ENCODE measurements around the gene CD209.

The CD209 gene

GRCh38 chr19:7729211-7729610, 18.1 kb downstream of the CD209 start:
- H3K4me3 ChIP-seq (ENCODE audit: low read length in 2 of 2) = no peak overlapping the region
- peaks cover 26 to 37% of the 10 kb centered on the region in 2 donors for H3K27me3 ChIP-seq (ENCODE audit: control insufficient read depth in 1 of 2, insufficient read depth in 2 of 2, low read length in 2 of 2)
- peaks cover 3% of the 10 kb centered on the region for H3K4me1 ChIP-seq (ENCODE audit: control insufficient read depth, insufficient read depth, low read length)
- no peak overlapping the region for H3K27ac ChIP-seq (ENCODE audit: low read length)
- H3K9ac ChIP-seq (ENCODE audit: low read length in 2 of 2) = no peak overlapping the region
- no peaks in the 10 kb centered on the region for H3K36me3 ChIP-seq (ENCODE audit: control insufficient read depth in 2 of 2, insufficient read depth in 2 of 2, low read length in 2 of 2)
- H3K9me3 ChIP-seq (ENCODE audit: control insufficient read depth in 2 of 2, low read length in 2 of 2) = no peaks in the 10 kb centered on the region

GRCh38 chr19:7725791-7726190, 21.5 kb downstream of the CD209 start:
- Histone ChIP-seq H3K4me1 (ENCODE audit: control insufficient read depth, insufficient read depth, low read length) (peaks cover 3% of the 10 kb centered on the region), H3K27me3 (ENCODE audit: control insufficient read depth in 1 of 2, insufficient read depth in 2 of 2, low read length in 2 of 2) (peaks cover 18 to 22% of the 10 kb centered on the region in 2 donors), H3K27ac (ENCODE audit: low read length) (no peak overlapping the region), H3K36me3 (ENCODE audit: control insufficient read depth in 2 of 2, insufficient read depth in 2 of 2, low read length in 2 of 2) (no peaks in the 10 kb centered on the region), H3K4me3 (ENCODE audit: low read length in 2 of 2) (no peak overlapping the region), H3K9me3 (ENCODE audit: control insufficient read depth in 2 of 2, low read length in 2 of 2) (no peaks in the 10 kb centered on the region), H3K9ac (ENCODE audit: low read length in 2 of 2) (no peak overlapping the region)

- no peaks in the 10 kb centered on the region for H3K36me3 ChIP-seq (ENCODE audit: control insufficient read depth in 2 of 2, insufficient read depth in 2 of 2, low read length in 2 of 2)
- H3K4me3 ChIP-seq (ENCODE audit: low read length in 2 of 2) = no peak overlapping the region
- H3K27me3 ChIP-seq (ENCODE audit: control insufficient read depth in 1 of 2, insufficient read depth in 2 of 2, low read length in 2 of 2) = peaks cover 0 to 4% of the 10 kb centered on the region in 2 donors
- no peaks in the 10 kb centered on the region for H3K4me1 ChIP-seq (ENCODE audit: control insufficient read depth, insufficient read depth, low read length)
- no peak overlapping the region for H3K9ac ChIP-seq (ENCODE audit: low read length in 2 of 2)
- H3K27ac ChIP-seq (ENCODE audit: low read length) = no peak overlapping the region
- no peaks in the 10 kb centered on the region for H3K9me3 ChIP-seq (ENCODE audit: control insufficient read depth in 2 of 2, low read length in 2 of 2)
Observed at GRCh38 chr19:7722231-7722651, 25.1 kb downstream of the CD209 start.

GRCh38 chr19:7720351-7720750, 27.0 kb downstream of the CD209 start:
- Histone ChIP-seq H3K9me3 (ENCODE audit: control insufficient read depth in 2 of 2, low read length in 2 of 2) (peaks cover 0 to 4% of the 10 kb centered on the region in 2 donors), H3K36me3 (ENCODE audit: control insufficient read depth in 2 of 2, insufficient read depth in 2 of 2, low read length in 2 of 2) (no peaks in the 10 kb centered on the region), H3K27me3 (ENCODE audit: control insufficient read depth in 1 of 2, insufficient read depth in 2 of 2, low read length in 2 of 2) (peaks cover 0 to 4% of the 10 kb centered on the region in 2 donors), H3K27ac (ENCODE audit: low read length) (no peak overlapping the region), H3K4me3 (ENCODE audit: low read length in 2 of 2) (no peak overlapping the region), H3K9ac (ENCODE audit: low read length in 2 of 2) (no peak overlapping the region), H3K4me1 (ENCODE audit: control insufficient read depth, insufficient read depth, low read length) (no peaks in the 10 kb centered on the region)

GRCh38 chr19:7718668-7719067, 28.7 kb downstream of the CD209 start:
- Histone ChIP-seq H3K27me3 (ENCODE audit: control insufficient read depth in 1 of 2, insufficient read depth in 2 of 2, low read length in 2 of 2) (peaks cover 0 to 4% of the 10 kb centered on the region in 2 donors), H3K4me3 (ENCODE audit: low read length in 2 of 2) (no peak overlapping the region), H3K4me1 (ENCODE audit: control insufficient read depth, insufficient read depth, low read length) (no peaks in the 10 kb centered on the region), H3K9me3 (ENCODE audit: control insufficient read depth in 2 of 2, low read length in 2 of 2) (peaks cover 0 to 4% of the 10 kb centered on the region in 2 donors), H3K27ac (ENCODE audit: low read length) (no peak overlapping the region), H3K9ac (ENCODE audit: low read length in 2 of 2) (no peak overlapping the region), H3K36me3 (ENCODE audit: control insufficient read depth in 2 of 2, insufficient read depth in 2 of 2, low read length in 2 of 2) (no peaks in the 10 kb centered on the region)

- Histone ChIP-seq H3K4me3 (ENCODE audit: low read length in 2 of 2) (no peak overlapping the region), H3K4me1 (ENCODE audit: control insufficient read depth, insufficient read depth, low read length) (no peaks in the 10 kb centered on the region), H3K9ac (ENCODE audit: low read length in 2 of 2) (no peak overlapping the region), H3K27me3 (ENCODE audit: control insufficient read depth in 1 of 2, insufficient read depth in 2 of 2, low read length in 2 of 2) (no peaks in the 10 kb centered on the region), H3K27ac (ENCODE audit: low read length) (no peak overlapping the region), H3K9me3 (ENCODE audit: control insufficient read depth in 2 of 2, low read length in 2 of 2) (peaks cover 0 to 4% of the 10 kb centered on the region in 2 donors), H3K36me3 (ENCODE audit: control insufficient read depth in 2 of 2, insufficient read depth in 2 of 2, low read length in 2 of 2) (no peaks in the 10 kb centered on the region)
Observed at GRCh38 chr19:7716762-7717161, 30.6 kb downstream of the CD209 start.

GRCh38 chr19:7715671-7716070, 31.7 kb downstream of the CD209 start:
- Histone ChIP-seq H3K4me1 (ENCODE audit: control insufficient read depth, insufficient read depth, low read length) (no peaks in the 10 kb centered on the region), H3K9me3 (ENCODE audit: control insufficient read depth in 2 of 2, low read length in 2 of 2) (peaks cover 0 to 4% of the 10 kb centered on the region in 2 donors), H3K27ac (ENCODE audit: low read length) (no peak overlapping the region), H3K9ac (ENCODE audit: low read length in 2 of 2) (no peak overlapping the region), H3K4me3 (ENCODE audit: low read length in 2 of 2) (no peak overlapping the region), H3K27me3 (ENCODE audit: control insufficient read depth in 1 of 2, insufficient read depth in 2 of 2, low read length in 2 of 2) (no peaks in the 10 kb centered on the region), H3K36me3 (ENCODE audit: control insufficient read depth in 2 of 2, insufficient read depth in 2 of 2, low read length in 2 of 2) (no peaks in the 10 kb centered on the region)

GRCh38 chr19:7710616-7711015, 36.7 kb downstream of the CD209 start:
- H3K9ac ChIP-seq (ENCODE audit: low read length in 2 of 2) = no peak overlapping the region
- peaks cover 0 to 2% of the 10 kb centered on the region in 2 donors for H3K27me3 ChIP-seq (ENCODE audit: control insufficient read depth in 1 of 2, insufficient read depth in 2 of 2, low read length in 2 of 2)
- no peaks in the 10 kb centered on the region for H3K9me3 ChIP-seq (ENCODE audit: control insufficient read depth in 2 of 2, low read length in 2 of 2)
- no peaks in the 10 kb centered on the region for H3K4me1 ChIP-seq (ENCODE audit: control insufficient read depth, insufficient read depth, low read length)
- H3K4me3 ChIP-seq (ENCODE audit: low read length in 2 of 2) = no peak overlapping the region
- no peak overlapping the region for H3K27ac ChIP-seq (ENCODE audit: low read length)
- no peaks in the 10 kb centered on the region for H3K36me3 ChIP-seq (ENCODE audit: control insufficient read depth in 2 of 2, insufficient read depth in 2 of 2, low read length in 2 of 2)

- H3K9ac ChIP-seq (ENCODE audit: low read length in 2 of 2) = no peak overlapping the region
- H3K4me1 ChIP-seq (ENCODE audit: control insufficient read depth, insufficient read depth, low read length) = no peaks in the 10 kb centered on the region
- peaks cover 0 to 2% of the 10 kb centered on the region in 2 donors for H3K27me3 ChIP-seq (ENCODE audit: control insufficient read depth in 1 of 2, insufficient read depth in 2 of 2, low read length in 2 of 2)
- no peaks in the 10 kb centered on the region for H3K36me3 ChIP-seq (ENCODE audit: control insufficient read depth in 2 of 2, insufficient read depth in 2 of 2, low read length in 2 of 2)
- H3K9me3 ChIP-seq (ENCODE audit: control insufficient read depth in 2 of 2, low read length in 2 of 2) = no peaks in the 10 kb centered on the region
- no peak overlapping the region for H3K27ac ChIP-seq (ENCODE audit: low read length)
- no peak overlapping the region for H3K4me3 ChIP-seq (ENCODE audit: low read length in 2 of 2)
Observed at GRCh38 chr19:7709932-7710460, 37.3 kb downstream of the CD209 start.

GRCh38 chr19:7706955-7707456, 40.3 kb downstream of the CD209 start:
- H3K36me3 ChIP-seq (ENCODE audit: control insufficient read depth in 2 of 2, insufficient read depth in 2 of 2, low read length in 2 of 2) = no peaks in the 10 kb centered on the region
- H3K4me1 ChIP-seq (ENCODE audit: control insufficient read depth, insufficient read depth, low read length) = no peaks in the 10 kb centered on the region
- H3K9me3 ChIP-seq (ENCODE audit: control insufficient read depth in 2 of 2, low read length in 2 of 2) = no peaks in the 10 kb centered on the region
- no peak overlapping the region for H3K9ac ChIP-seq (ENCODE audit: low read length in 2 of 2)
- H3K4me3 ChIP-seq (ENCODE audit: low read length in 2 of 2) = no peak overlapping the region
- H3K27me3 ChIP-seq (ENCODE audit: control insufficient read depth in 1 of 2, insufficient read depth in 2 of 2, low read length in 2 of 2) = peaks cover 3 to 6% of the 10 kb centered on the region in 2 donors
- no peak overlapping the region for H3K27ac ChIP-seq (ENCODE audit: low read length)

- Histone ChIP-seq H3K36me3 (ENCODE audit: control insufficient read depth in 2 of 2, insufficient read depth in 2 of 2, low read length in 2 of 2) (no peaks in the 10 kb centered on the region), H3K9ac (ENCODE audit: low read length in 2 of 2) (no peak overlapping the region), H3K27me3 (ENCODE audit: control insufficient read depth in 1 of 2, insufficient read depth in 2 of 2, low read length in 2 of 2) (peaks cover 4 to 7% of the 10 kb centered on the region in 2 donors), H3K4me3 (ENCODE audit: low read length in 2 of 2) (no peak overlapping the region), H3K27ac (ENCODE audit: low read length) (no peak overlapping the region), H3K4me1 (ENCODE audit: control insufficient read depth, insufficient read depth, low read length) (no peaks in the 10 kb centered on the region), H3K9me3 (ENCODE audit: control insufficient read depth in 2 of 2, low read length in 2 of 2) (no peaks in the 10 kb centered on the region)
Observed at GRCh38 chr19:7706188-7706954, 41.0 kb downstream of the CD209 start.

Measured in stomach smooth muscle (tissue), 2 donors.